Uterus (tissue), 2 donors: ENCODE results near the gene SLC44A5.

Experiments
- CTCF ChIP-seq, 4 experiments: fragments of 200-600 bp in 2 of 4; fragments of 450-650 bp in 2 of 4; sonication (generic) in 2 of 4; IDR thresholded peaks; one replicate each; pipeline ENCODE4 v1.5.1; 2016 to 2019; ENCODE audit warnings: antibody characterized with exemption in 4 of 4, mild to moderate bottlenecking in 2 of 4, moderate library complexity in 1 of 4
- POLR2A ChIP-seq, 2 donors: fragments of 450-650 bp; IDR thresholded peaks; one replicate each; pipeline ENCODE4 v1.6.1; 2016; ENCODE audit warnings: antibody characterized with exemption in 2 of 2, mild to moderate bottlenecking in 1 of 2, moderate library complexity in 1 of 2

GRCh38 chr1:75471252-75471651, 139.7 kb downstream of the SLC44A5 start:
- TF ChIP-seq CTCF (IDR thresholded peaks at IDR 0.05) (no peak), POLR2A (IDR thresholded peaks at IDR 0.05) (no peak)
